AG04449 (cell line): ENCODE results near the gene CNOT9.

Experiments used
- CTCF ChIA-PET: fragments of 350-600 bp; formaldehyde crosslinking; extraction: SDS; loops from one replicate; lab custom pipeline; 2021; ENCODE audit warnings: antibody characterized with exemption; lab: Yijun Ruan, JAX
- POLR2A ChIA-PET: fragments of 400-600, 350-600 bp; formaldehyde crosslinking; extraction: SDS; loops from one replicate; lab custom pipeline; 2020; ENCODE audit warnings: antibody characterized with exemption, inconsistent platforms; lab: Yijun Ruan, JAX
- DNase-seq: peaks from one replicate; pipeline ENCODE4 v3.0.0-alpha.2; 2010; ENCODE audit warnings: low read depth, low spot score
- H3K4me3 ChIP-seq: 2 replicates; pipeline ENCODE4 v1.5.1; 2011; ENCODE audit warnings: low read depth, mild to moderate bottlenecking, control low read depth, low read length
- TF ChIP-seq, protein P1 (sequence below): IDR thresholded peaks from one replicate; pipeline ENCODE4 v1.5.1; 2011; ENCODE audit warnings: mild to moderate bottlenecking, moderate library complexity, low read length, control low read depth, inconsistent platforms; ENCODE audit not compliant: insufficient read depth; ENCODE audit errors: missing control alignments

CNOT9 gene

GRCh38 chr2:218583983-218584850 is 15.6 kb downstream of the CNOT9 start:
- TF ChIP-seq, protein P1, sequence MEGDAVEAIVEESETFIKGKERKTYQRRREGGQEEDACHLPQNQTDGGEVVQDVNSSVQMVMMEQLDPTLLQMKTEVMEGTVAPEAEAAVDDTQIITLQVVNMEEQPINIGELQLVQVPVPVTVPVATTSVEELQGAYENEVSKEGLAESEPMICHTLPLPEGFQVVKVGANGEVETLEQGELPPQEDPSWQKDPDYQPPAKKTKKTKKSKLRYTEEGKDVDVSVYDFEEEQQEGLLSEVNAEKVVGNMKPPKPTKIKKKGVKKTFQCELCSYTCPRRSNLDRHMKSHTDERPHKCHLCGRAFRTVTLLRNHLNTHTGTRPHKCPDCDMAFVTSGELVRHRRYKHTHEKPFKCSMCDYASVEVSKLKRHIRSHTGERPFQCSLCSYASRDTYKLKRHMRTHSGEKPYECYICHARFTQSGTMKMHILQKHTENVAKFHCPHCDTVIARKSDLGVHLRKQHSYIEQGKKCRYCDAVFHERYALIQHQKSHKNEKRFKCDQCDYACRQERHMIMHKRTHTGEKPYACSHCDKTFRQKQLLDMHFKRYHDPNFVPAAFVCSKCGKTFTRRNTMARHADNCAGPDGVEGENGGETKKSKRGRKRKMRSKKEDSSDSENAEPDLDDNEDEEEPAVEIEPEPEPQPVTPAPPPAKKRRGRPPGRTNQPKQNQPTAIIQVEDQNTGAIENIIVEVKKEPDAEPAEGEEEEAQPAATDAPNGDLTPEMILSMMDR = no peak
- H3K4me3 ChIP-seq = no peak overlapping the region
- CTCF ChIA-PET = no interaction called here
- POLR2A ChIA-PET = no interaction called here
- DNase-seq = no peak

- TF ChIP-seq, protein P1 = no peak
- H3K4me3 ChIP-seq = no peak overlapping the region
- DNase-seq = no peak
- ChIA-PET POLR2A (no interaction called here), CTCF (interaction anchor here (1.5 kb wide), 1 partner anchor 63 kb away, joined by 4 read pairs; no protein-coding TSS in a partner anchor)
Measured at GRCh38 chr2:218585541-218585940, 16.9 kb downstream of the CNOT9 start.

DNA sequence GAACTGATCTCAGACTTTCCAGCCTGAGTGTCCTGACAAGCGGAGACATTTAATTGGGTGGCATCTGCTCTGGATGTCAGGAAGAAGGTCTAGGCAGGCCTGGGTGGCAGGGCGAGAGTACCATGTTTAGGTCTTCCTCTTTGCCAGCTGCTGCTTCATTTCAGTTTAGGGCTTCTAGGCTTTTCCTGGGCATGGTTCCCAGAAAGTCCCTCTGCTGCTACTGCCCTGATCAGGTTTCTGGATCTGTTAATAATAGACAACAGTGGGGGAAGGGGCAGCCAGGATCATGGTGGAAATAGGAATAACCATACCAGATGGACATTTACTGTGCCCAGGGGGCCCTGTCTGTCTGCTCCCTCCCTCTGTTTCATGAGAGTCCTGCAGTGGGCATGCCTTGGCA is 36.8 kb downstream of the CNOT9 start:
- TF ChIP-seq, protein P1 = no peak
- DNase-seq = no peak
- POLR2A ChIA-PET = no interaction called here
- H3K4me3 ChIP-seq = no peak overlapping the region
- CTCF ChIA-PET = interaction anchor here (1.6 to 3.2 kb wide), 2 partner anchors 42 to 82 kb away, joined by 3 to 9 read pairs; no protein-coding TSS in a partner anchor

GRCh38 chr2:218607436-218608115 is 38.9 kb downstream of the CNOT9 start, which contains the start of gene PLCD4:
Gene PLCD4 (plus strand): TSS chr2:218607899. CDS start chr2:218615740, 7,841 bp downstream.
- TF ChIP-seq, protein P1 = no peak
- CTCF ChIA-PET = interaction anchor here (0.7 to 3.2 kb wide), 8 partner anchors 9 to 141 kb away, joined by 3 to 10 read pairs (median 4); no protein-coding TSS in a partner anchor
- DNase-seq = peak; percentile 16
- POLR2A ChIA-PET = interaction anchor here (0.6 to 1.5 kb wide), 4 partner anchors 11 to 75 kb away, joined by 3 to 5 read pairs (median 4); no protein-coding TSS in a partner anchor
- peak within 1 kb of the TSS; percentile 51 for H3K4me3 ChIP-seq

GRCh38 chr2:218615868-218616315 is 47.3 kb downstream of the CNOT9 start:
- ChIA-PET POLR2A (no interaction called here), CTCF (interaction anchor here (0.8 to 1.6 kb wide), 2 partner anchors 8 to 39 kb away, joined by 4 read pairs; partner anchors contain the start of gene PLCD4)
- TF ChIP-seq, protein P1 = no peak
- no peak for DNase-seq
- H3K4me3 ChIP-seq = no peak overlapping the region
